HG03521 (cell line): ENCODE measurements around the gene DUSP16.
"Not testable (repeated sequence)": the region's sequence is repeated elsewhere in the genome, so short reads cannot be mapped to it uniquely, and the experiment has no call there.

Experiments
- ATAC-seq: cut with Tn5 transposase; IDR thresholded peaks from one replicate; pipeline ENCODE4 v1.9.1; 2021; ENCODE audit warnings: mild to moderate bottlenecking, moderate library complexity; ENCODE audit not compliant: unreplicated experiment

The DUSP16 gene

DNA sequence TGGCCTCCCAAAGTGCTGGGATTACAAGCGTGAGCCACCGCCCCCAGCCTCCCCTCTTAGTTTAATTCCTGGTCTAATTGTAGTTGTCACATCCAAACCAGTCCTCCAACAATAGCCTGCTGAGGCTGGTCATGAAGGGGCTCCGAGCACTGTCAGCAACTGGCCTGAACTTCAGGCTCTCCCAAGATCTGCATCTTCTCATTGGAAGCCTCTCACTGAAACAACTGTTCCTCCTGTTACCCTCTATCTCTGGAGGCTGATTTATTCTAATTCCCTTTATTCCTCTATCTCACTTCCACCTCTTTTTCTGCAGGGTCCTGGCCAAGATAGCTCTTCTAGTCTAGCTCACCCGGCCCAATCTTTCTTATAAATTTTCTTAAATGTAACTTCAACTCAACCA, 89.4 kb downstream of the DUSP16 start:
- no peak for ATAC-seq

DNA sequence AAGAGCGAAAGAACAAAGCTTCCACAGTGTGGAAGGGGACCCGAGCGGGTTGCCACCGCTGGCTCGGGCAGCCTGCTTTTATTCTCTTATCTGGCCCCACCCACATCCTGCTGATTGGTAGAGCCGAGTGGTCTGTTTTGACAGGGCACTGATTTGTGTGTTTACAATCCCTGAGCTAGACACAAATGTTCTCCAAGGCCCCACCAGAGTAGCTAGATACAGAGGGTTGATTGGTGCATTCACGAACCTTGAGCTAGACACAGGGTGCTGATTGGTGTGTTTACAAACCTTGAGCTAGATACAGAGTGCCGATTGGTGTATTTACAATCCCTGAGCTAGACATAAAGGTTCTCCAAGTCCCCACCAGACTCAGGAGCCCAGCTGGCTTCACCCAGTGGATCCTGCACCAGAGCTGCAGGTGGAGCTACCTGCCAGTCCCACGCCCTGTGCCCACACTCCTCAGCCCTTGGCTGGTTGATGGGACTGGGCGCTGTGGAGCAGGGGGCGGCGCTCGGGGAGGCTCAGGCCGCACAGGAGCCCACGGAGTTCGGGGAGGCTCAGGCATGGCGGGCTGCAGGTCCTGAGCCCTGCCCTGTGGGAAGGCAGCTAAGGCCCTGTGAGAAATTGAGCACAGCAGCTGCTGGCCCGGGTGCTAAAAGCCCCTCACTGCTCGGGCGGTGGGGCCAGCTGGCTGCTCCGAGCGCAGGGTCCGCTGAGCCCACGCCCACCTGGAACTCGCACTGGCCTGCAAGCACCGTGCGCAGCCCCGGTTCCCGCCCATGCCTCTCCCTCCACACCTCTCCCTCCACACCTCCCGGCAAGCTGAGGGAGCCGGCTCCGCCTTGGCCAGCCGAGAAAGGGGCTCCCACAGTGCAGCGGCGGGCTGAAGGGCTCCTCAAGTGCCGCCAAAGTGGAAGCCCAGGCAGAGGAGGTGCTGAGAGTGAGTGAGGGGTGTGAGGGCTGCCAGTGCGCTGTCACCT, 90.4 kb downstream of the DUSP16 start:
- ATAC-seq = not testable (repeated sequence)

DNA sequence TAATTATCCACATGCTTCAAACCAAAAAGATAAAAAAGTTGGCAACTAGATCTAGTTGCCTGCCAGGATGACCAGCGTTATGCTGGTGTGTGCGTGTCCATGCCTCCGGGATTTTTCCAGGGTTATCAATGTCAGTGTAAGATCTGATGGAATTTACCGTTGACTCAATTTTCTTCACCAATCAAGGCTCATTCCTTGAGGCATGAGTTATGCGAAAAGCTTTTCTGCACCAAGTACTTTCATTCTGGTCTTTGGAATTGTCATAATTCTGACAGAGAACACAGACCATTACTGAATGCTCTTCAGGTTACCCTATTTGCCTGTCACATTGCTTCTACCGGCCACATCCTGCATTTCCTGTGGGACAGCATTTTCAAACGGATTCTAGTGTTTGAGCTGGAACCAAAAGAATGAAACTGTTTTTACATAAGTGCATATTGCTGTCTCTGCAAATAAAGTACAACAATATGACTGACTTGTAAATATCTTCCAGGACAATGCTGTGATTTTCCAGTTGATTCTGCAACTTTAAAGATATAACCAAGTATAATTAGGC, 91.8 kb downstream of the DUSP16 start:
- no peak for ATAC-seq

DNA sequence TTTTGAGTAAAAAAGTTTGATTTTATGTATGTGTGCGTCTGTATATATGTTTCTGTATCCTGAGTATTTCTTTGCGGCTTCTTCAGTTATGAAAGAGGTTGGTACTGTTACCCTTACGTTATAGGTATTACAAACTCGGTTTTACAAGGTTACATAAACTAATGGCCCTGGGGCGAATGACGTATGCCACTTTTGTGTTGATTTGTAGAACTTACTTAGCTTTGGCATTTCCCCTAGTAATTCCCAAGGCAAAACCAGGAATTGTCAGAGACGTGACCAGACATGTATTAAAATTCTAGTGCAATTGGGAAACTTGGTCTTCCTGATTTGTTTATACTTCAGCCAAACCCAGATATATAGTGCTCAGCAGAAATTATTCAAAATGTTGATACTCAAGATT, 93.3 kb downstream of the DUSP16 start:
- ATAC-seq = no peak

DNA sequence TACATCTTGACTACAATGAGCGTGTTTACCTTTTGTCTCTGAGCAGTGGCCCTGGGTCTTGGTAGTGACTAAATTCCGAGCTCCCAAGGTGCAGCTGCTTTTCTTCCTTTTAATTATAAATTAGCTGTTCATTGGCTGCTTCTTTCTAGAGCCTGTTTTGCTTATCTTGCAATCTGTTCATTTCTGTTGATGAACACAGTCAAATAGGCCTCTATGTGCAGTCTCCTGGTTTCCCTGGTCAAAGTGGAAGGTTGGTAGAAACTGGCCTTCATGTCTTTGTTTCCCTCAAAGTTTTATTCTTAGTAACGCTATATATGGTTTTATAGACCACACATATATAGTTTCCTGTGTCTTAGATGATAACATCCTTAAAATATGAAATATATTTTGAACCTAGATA, 94.1 kb downstream of the DUSP16 start:
- no peak for ATAC-seq

DNA sequence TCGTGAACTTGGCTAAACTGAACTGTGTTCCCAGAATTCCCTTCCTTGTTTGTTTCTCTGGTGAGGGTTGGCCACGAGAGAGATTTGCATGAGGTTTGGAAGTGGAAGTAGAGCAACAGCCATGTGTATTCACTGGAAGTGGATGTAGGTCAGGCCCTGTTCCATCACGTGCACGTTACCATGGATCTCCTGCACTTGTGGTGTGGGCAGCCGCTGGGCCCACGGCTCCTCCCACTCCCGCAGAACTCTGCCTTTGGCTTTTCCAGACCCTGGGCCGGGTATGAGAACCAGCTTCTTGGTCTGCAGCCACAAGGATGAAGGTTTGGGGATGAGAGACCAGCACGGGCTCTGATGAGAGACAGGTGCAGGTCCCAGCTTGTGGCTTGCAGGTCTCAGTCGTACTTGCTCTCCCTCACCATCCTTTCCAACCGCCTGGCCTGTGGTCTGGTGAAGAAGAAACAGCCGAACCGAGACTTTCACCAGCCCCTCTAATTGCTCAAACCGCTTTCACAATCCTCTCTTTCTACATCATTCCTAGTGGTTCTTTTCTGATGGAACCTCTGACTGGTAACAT, 94.9 kb downstream of the DUSP16 start:
- ATAC-seq = no peak

DNA sequence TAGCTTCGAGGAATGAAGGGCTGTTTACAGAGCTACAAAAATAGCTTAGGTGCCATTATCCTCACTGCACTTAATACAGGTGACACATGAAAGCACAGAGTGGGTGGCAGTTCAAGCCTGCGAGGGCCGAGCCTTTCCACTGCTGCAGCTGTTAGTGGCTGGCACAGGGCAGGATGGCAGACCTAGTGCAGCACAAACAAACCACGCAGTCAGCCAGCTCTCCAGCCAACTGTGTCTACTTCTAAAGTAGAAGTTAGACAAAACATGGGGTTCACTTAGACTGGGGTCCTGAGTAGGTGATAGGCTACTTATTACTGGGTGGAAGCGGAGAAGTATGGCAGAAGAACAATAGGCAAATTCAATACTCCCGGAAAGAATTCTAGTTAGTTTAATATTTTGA, 95.4 kb downstream of the DUSP16 start:
- ATAC-seq = no peak

DNA sequence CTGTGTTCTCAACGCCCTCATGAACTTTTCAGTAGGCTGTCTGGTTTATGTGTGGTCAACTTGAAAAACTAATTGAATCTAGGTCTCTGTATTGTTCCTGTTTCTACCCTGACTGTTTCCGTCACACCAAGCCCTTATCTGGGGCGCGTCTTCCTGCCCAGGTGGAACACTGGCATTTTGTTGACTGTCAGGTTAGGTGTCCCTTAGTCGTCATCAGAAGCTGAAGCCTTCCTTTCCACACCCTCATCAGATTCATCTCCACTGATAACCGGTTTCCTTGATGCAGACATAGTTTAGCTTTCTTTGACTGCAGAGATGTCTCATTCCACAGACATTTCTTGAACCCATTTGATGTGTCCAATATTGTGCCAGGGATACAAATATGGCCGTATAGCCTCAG, 96.5 kb downstream of the DUSP16 start:
- ATAC-seq = no peak

DNA sequence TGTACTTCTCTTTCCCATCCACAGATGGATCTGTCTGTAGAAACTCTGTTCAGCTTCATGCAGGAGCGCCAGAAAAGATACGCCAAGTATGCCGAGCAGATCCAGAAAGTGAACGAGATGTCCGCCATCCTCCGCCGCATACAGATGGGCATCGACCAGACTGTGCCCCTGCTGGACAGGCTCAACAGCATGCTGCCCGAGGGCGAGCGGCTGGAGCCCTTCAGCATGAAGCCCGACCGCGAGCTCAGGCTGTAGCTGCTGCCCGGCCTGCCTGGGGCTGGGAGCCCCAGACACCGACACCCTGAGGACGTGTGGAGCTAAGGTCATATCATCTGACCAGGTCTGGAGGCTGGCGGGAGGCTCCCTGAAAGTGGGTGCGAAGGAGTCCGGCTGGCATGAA, 97.1 kb downstream of the DUSP16 start:
- no peak for ATAC-seq

DNA sequence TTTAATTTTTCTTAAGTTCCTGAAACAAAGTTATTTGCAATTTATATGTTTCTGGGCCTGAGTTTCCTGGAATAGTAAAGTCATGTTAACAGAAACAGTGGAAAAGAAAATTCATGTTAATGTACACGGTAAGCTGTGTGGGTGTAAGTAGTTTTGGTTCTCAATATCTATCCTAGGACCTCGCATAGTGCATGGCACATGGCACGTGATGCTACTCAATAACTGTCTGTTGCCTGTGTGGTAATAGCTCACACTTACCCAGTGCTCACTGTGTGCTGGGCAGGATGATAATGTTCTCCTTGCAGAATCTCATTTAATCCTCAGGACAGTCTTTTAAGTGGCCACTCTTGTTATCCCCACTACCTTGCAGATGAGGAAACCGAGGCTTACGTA, 100.7 kb downstream of the DUSP16 start:
- peak; percentile 56 for ATAC-seq

DNA sequence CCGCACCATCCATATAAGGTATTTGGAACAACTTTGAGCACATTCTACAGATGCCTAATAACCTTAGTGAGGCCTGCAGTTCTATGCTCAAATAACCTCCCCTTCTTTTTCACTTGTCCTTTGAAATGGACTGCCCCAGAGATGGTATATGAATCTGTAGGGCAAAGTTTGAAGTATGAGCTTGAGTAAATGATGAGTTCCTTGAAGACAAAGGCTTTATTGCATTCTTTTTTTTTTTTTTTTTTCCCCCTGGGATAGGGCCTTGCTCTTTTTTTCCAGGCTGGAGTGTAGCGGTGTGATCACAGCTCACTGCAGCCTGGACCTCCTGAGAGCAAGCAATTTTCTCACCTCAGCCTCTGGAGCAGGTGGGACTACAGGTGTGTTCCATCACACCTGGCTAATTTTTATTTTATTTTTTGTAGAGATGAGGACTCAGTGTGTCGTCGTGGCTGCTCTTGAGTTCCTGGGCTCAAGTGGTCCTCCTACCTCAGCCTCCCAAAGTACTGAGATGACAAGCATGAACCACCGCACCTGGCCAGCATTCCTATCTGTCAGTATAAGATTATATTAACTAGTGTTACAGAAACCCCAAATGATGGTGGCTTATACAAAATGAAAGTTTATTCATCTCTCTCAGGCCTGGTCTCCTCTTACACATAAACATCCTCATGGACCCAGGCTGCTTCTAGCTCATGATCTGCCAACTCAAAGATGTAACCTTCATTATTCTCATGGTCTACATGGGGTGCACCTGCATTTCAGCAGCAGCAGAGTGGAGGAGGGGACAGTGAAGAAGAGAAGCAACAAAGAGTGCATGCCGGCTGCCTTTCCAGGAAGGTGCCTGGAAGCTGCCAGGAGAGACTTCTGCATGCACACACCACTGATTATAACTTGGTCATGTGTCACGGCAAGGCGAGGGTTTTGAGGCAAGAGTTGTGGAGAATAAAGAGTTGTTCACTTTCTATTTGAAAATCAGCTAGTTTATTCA, 101.4 kb downstream of the DUSP16 start:
- no peak for ATAC-seq

DNA sequence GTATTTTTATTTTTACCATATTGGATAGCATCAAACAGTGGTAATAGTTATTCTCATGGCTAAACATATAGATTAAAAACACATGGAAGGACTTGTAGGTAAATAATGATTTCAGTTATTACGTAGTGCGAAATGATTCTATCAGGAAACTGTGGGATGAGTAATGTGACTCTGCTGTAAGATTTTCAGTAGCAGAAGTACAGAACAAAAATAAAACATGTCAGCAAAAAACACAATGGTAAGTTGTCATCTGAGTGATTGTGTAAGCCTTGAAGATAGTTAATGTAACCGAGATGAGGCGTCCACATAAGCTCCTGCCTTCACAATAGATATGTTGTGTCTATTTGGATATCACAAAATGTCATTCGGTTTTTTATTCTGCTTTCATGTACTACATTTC, 106.0 kb downstream of the DUSP16 start:
- ATAC-seq = no peak

DNA sequence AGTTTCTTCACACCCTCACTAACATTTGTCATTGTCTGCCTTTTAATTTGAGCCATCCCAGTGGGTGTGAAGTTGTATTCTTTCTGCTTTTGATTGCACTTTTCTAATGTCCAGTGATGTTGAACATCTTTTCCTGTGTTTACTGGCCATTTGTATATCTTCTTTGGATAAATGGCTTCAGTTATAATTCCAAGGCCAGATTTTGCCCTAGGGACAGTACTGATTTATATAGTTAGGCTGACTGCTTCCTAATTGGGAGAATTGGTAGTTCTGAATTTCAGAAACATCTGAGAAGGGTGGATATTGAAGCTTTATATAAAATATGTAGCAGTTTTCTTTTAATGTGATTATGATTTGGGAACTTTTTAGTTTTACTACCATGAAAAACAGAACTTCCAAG, 108.3 kb downstream of the DUSP16 start:
- ATAC-seq = no peak

DNA sequence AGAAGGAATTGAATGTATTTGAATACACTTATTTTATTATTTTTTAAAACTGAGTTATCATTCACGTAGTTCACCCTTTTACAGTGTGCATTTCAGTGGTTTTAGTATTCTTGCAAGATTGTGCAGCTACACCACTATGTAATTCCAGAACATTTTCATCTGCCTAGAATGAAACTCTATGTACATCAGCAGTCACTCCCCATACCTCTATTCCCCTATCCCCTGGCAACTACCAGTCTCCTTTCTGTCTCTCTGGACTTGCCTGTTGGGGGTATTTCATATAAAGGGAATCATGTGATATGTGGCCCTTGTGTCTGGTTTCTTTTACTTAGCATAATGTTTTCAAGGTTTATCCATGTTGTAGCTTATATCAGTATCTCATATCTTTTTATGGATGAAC, 109.0 kb downstream of the DUSP16 start:
- no peak for ATAC-seq

DNA sequence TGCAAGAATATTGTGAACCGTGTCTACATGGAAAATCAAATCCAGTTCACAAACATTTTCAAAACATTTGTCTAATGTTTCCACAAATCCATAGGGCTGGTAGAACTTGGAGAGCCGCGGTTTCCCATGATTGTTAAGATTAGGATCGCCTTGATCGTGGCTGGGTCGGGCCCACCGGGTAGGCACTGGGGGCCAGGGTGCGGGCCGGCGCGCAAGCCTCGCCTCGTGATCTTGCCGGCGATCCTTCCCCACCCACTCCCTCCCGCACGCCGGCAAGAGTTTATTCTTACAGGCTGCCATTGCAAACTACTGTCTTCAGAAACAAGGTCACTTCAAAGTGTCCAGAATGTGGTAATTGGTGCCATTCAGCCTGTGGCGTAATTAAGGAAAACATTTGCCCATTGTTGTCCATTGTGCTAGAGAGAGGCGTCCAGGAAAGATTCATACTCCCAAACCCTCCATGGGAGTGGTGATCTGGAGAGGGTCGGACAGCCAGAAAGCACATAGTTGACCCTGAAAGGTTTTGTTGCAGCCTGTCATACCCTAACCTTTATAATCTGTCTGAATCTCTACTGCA, 110.2 kb downstream of the DUSP16 start:
- ATAC-seq = no peak

DNA sequence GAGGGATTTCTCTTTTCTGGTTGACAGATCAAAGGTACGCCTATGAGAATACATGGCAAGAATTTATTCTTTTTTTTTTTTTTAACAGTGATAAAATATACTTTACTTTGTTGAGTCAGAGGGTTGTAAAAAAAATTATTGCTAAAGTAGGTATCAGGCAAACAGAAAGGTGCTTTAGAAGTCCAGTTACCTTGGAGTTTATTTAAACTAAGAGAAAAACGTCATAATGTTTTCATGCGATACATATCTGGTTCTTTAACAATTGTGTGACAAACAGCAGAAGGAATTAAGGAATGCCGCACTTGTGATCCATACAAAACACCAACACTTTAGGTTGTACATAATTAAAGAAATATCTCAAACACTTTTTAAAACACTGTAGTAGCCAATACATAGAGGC, 111.6 kb downstream of the DUSP16 start:
- no peak for ATAC-seq

DNA sequence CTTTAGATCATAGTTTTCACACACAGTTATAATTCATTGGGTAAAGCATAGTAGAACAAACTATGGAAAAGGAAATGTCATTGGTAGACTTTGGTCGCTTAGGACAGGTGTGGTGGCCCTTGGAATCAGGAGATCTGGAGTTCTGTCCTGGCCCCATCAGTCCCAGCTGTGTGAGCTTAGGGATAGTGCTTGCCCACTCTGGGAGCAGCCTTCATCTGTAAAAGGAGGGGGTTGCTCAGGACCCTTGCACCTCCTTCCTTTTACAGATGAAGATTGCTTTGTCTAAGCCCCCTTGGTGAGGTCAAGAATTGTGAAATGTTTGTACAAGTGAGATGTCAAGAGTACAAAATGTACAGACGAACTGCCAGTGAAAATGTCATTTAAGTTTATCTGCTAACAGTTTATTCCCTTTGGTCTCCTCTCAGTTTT, 112.6 kb downstream of the DUSP16 start:
- no peak for ATAC-seq

DNA sequence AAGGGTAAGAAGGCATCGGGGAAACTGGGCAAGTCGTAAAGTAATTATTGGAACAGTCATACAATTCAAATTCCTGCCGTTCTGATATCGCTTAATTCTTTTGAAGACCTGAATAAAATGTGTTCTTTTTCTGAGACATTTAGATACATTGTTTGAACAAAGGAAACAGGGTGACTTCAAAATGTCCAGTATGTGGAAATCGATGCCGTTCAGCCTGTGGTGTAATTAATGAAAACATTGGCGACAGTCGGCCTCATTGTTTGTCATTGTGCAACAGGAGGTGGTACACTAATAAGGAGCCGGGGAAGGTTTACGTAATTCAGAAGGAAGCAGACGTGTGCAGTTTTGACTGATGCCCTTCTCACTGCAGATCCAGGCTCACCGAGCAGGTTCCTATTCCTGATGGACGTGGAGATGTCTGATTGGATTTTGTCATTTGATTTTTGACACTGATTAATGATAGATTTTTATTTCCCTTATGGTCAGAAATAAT, 113.1 kb downstream of the DUSP16 start:
- no peak for ATAC-seq

DNA sequence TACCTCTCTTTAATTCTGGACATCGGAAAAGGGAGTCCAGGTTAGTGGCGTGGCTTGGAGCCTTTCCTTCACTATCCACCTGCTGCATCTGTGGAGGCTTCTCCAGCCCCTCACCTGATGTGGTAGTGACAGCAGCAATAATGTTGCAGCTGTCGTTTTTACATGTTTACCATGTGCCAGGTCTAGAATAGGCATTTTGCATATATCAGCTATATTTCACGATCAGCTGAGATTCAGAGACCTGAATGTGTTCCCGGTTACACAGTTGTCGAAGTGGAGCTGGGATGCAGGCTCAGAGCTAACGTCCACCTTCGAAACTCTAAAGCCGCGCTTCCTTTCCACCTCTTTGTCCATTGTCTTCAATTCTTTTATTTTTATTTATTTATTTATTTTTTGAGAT, 114.8 kb downstream of the DUSP16 start:
- ATAC-seq = no peak

DNA sequence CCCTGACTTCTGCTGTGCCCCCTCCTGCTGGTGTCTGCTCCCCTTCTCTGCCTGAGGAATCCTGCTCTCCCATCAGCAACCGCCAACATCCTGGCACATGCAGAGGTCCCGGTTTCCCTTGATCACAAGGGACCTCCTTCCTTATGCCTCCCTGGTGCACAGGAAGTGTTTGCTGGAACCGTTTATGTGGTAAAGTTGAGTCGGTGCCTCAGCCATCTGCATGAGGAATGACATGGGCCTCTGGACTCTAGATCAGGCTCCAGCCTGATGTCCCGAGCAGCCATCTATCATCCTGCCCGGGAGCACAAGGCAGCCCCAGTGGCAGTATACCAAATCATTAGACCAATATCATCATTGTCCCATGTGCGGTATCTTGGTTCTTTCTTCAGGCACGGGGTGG, 115.4 kb downstream of the DUSP16 start:
- ATAC-seq = no peak
